Ovary (tissue), 9 donors: ENCODE data around the gene SOCS4. TPM values are rescaled to one million over a fixed set of nuclear protein-coding genes. Genes with fewer than 3 reads are reported as not detected.

Experiments
- DNase-seq, 5 donors: peaks; one replicate each; pipeline ENCODE4 v3.0.0-alpha.2; 2019 to 2020
- H3K27ac ChIP-seq, 2 donors: fragments of 200-600 bp; one replicate each; pipeline versions ENCODE4 v1.5.1 to v1.8.0; 2019 to 2022
- H3K27me3 ChIP-seq: fragments of 200-600 bp; one replicate; pipeline ENCODE4 v1.8.0; 2022
- H3K36me3 ChIP-seq: fragments of 200-600 bp; sonication (generic); one replicate; pipeline ENCODE4 v1.5.1; 2019
- H3K4me1 ChIP-seq: one replicate; pipeline ENCODE4 v1.8.1; 2013; ENCODE audit warnings: mild to moderate bottlenecking, moderate library complexity; ENCODE audit not compliant: insufficient read depth
- H3K4me3 ChIP-seq: fragments of 200-600 bp; sonication (generic); one replicate; pipeline ENCODE4 v1.5.1; 2017
- H3K9me3 ChIP-seq, 2 donors: fragments of 200-600 bp in 1 of 2; sonication (generic) in 1 of 2; one replicate each; pipeline versions ENCODE4 v1.5.1 to v1.8.1; 2013 to 2019; ENCODE audit warnings: mild to moderate bottlenecking in 1 of 2, moderate library complexity in 1 of 2
- EP300 ChIP-seq: sonication (generic); formaldehyde crosslinking; IDR thresholded peaks from one replicate; pipeline ENCODE4 v1.6.1; 2017; ENCODE audit warnings: antibody characterized with exemption
- POLR2A ChIP-seq: fragments of 450-650 bp; IDR thresholded peaks from one replicate; pipeline ENCODE4 v1.6.1; 2017; ENCODE audit warnings: antibody characterized with exemption, mild to moderate bottlenecking, moderate library complexity
- WGBS, 3 donors: extraction: QIAGEN DNeasy Blood & Tissue Kit in 1 of 3; methylation state at CpG; one replicate each; pipeline versions ENCODE4 v1.1.5 to v1.1.7; 2013 to 2017; 5-methylcytosine and 5-hydroxymethylcytosine counted together
- intact Hi-C, 4 donors: fragments of 100-400 bp; cut with DNase I; formaldehyde crosslinking; loops; one replicate each; pipeline versions ENCODE4 v1.11.0 to v1.15.1; 2022 to 2023
- polyA plus RNA-seq, 2 donors: library from polyadenylated mRNA; stranded (reverse); fragments of 200-250 nt in 1 of 2; fragments of 350-450 nt in 1 of 2; fragmentation: Illumina TruSeq in 1 of 2; extraction: RNeasy Lipid Tissue Mini Kit (QIAGEN cat#74804) in 1 of 2; gene quantifications; one replicate each; pipeline ENCODE4 v1.2.3, GENCODE V29; 2013 to 2014
- total RNA-seq, 7 donors: library from RNA; depleted of rRNA in 2 of 7; stranded (reverse); fragments of >200 nt in 2 of 7; fragmentation: NEBNext Ultra II Directional in 3 of 7; extraction: Animal tissue kit (Norgen Biotek cat#: 25700) in 3 of 7; gene quantifications; one replicate each; pipeline versions ENCODE4 v1.1.0 to v1.2.4, GENCODE V29; 2016 to 2023
- TF ChIP-seq, protein P1 (sequence below), 3 donors: fragments of 450-650 bp in 2 of 3; fragments of 200-600 bp in 1 of 3; IDR thresholded peaks; one replicate each; pipeline versions ENCODE4 v1.5.1 to v1.8.0; 2016 to 2022; ENCODE audit warnings: antibody characterized with exemption in 3 of 3, mild to moderate bottlenecking in 1 of 3
- donor health status: DM: no; HTN: no; CAD: no; lungs with moderate emphysema.
- donor health status: DM: no; HTN: no; CAD: no.
- donor health status: Bipolar disorder and iron deficiency.
- donor health status: DM: yes; HTN: yes; CAD: no.
- donor health status: DM: no; HTN: no; CAD: no.
- donor health status: DM: yes; HTN: yes; CAD: no.

The SOCS4 gene
- total and polyA plus RNA-seq, 9 donors, result 3.5 to 31.1 (median 14.9) TPM

DNA sequence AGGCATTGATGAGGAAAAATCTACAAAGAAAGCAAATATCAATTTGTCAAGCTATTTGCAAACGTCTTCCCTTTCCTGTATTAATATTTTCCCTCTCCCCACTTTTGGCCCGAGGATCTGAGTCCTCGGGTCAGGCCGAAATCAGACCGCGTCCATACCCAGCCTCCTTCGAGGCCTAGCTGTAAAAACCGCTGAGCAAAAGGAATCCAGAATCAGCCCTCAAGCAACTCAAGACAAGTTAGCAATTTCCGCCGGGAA is 24.1 kb downstream of the SOCS4 start:
- Histone ChIP-seq H3K27ac (peak overlapping the region; percentile 29 to 97), H3K27me3 (no peaks in the 10 kb centered on the region), H3K36me3 (no peaks in the 10 kb centered on the region), H3K4me3 (peak overlapping the region; percentile 86), H3K4me1 (peaks cover 6% of the 10 kb centered on the region), H3K9me3 (no peaks in the 10 kb centered on the region)
- no peak for TF ChIP-seq EP300
- no peak for TF ChIP-seq POLR2A
- TF ChIP-seq, protein P1, sequence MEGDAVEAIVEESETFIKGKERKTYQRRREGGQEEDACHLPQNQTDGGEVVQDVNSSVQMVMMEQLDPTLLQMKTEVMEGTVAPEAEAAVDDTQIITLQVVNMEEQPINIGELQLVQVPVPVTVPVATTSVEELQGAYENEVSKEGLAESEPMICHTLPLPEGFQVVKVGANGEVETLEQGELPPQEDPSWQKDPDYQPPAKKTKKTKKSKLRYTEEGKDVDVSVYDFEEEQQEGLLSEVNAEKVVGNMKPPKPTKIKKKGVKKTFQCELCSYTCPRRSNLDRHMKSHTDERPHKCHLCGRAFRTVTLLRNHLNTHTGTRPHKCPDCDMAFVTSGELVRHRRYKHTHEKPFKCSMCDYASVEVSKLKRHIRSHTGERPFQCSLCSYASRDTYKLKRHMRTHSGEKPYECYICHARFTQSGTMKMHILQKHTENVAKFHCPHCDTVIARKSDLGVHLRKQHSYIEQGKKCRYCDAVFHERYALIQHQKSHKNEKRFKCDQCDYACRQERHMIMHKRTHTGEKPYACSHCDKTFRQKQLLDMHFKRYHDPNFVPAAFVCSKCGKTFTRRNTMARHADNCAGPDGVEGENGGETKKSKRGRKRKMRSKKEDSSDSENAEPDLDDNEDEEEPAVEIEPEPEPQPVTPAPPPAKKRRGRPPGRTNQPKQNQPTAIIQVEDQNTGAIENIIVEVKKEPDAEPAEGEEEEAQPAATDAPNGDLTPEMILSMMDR (IDR thresholded peaks at IDR 0.05), result no peak
- intact Hi-C loops, result loop anchor here in 1 of 4 donors (5.0 kb wide), 2 partner anchors 41 to 484 kb away; partner anchors contain the start of gene SAMD4A
- WGBS, 3 donors, result 0 to 1% (median 0%) methylated on average over 10 of the region's 10 CpGs
- no peak for DNase-seq

DNA sequence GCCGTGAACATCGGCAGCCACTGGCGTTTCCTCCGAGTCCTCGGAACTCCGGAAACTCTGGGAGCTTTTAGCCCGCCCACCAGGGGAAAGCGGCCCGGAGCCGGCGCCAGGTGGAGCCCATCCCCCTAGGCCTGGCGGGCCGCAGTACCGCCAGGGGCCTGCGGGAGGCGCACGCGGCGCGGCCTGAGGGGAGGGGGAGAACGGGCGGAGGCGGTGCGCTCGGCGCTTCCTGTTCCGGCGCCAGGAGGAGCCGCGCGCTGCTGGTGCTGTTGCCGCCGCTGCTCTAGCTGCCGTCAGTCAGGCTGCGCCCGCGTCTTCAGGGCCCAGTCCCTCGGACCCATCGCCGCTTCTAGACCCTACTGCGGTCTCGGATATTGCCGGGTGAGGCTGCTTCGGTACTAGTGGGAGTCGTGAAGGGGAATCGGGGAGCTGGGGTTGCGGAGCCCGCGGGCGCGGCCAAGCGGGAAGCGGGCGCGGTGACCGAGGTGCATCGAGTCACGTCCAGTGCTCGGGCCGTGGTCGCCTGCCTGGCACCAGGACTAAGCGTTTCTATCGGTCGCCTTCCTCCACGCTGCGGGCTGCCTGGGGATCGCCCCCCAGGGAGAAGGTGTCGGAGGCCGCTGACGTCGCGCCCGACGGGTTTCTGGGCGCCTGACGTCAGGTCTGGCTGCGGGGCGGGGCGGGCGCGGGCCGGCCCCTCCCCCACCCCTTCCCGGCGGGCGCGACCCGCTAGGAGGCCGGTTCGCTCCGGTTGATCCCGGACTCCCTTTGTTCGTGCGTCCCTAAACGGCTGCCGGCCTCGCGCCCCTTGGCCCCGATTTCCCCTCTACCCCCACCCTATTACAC is 24.6 kb downstream of the SOCS4 start, which contains the start of gene MAPK1IP1L:
TSS of gene MAPK1IP1L (plus strand) at position 225 of the 846 bp plus-strand sequence. CDS start 10,037 bp downstream, outside the sequence.
- intact Hi-C loops, result loop anchor here in 1 of 4 donors (5.0 kb wide), 2 partner anchors 41 to 484 kb away; partner anchors contain the start of gene SAMD4A
- peak within 1 kb of the TSS; percentile 97 to 99 for H3K27ac ChIP-seq
- H3K36me3 ChIP-seq, result no peaks in the 10 kb centered on the region
- peaks cover 6% of the 10 kb centered on the region for H3K4me1 ChIP-seq
- peak within 1 kb of the TSS; percentile 86 for H3K4me3 ChIP-seq
- peak; percentile 90 to 97 (median 94) for DNase-seq
- no peaks in the 10 kb centered on the region for H3K27me3 ChIP-seq
- TF ChIP-seq EP300 (peak; percentile 23), POLR2A (peak; percentile 100)
- TF ChIP-seq, protein P1 (IDR thresholded peaks at IDR 0.05), result peak; percentile 100
- no peaks in the 10 kb centered on the region for H3K9me3 ChIP-seq
- 0 to 1% (median 0%) methylated on average over 74 to 98 of the region's 98 CpGs for WGBS, 3 donors

DNA sequence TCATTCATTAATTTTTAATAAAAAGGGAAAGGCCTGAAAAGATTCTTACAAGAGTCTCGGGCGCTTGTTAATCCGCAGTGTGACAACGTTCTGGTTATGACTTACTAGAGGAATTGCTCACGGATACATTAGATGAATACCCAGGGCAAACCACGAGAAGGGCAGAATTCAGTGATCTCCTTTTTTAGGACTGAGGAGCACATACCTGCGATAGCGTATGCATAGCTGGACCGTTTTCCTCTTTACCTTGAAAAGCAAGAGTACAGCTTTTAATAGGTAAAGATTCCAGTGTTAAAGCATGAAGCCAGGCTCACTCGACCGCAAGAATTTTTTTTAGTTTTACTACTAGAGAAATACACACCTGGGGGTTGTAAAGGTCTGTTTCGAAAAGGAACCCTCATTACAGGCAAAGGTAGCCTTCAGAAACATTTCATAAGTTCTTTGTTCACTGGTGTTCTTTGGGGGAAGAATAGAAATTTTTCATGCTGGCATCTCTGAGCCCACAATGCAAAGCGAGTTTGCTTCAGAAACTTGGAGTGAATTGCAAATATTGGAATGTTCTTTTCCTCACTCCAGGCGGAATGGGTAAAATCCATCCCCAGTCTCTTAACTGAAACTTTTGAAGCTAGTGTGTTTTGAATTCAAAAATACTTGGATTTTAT is 25.4 kb downstream of the SOCS4 start:
- Histone ChIP-seq H3K27me3 (no peaks in the 10 kb centered on the region), H3K4me1 (peaks cover 6% of the 10 kb centered on the region), H3K36me3 (no peaks in the 10 kb centered on the region), H3K9me3 (no peaks in the 10 kb centered on the region), H3K4me3 (peak overlapping the region; percentile 86), H3K27ac (peak overlapping the region; percentile 97 to 99)
- TF ChIP-seq POLR2A (no peak), EP300 (no peak)
- TF ChIP-seq, protein P1 (IDR thresholded peaks at IDR 0.05), result no peak
- WGBS, 3 donors, result 2 to 4% (median 3%) methylated on average over 14 of the region's 14 CpGs
- DNase-seq, result no peak
- intact Hi-C loops, result loop anchor here in 1 of 4 donors (5.0 kb wide), 2 partner anchors 40 to 485 kb away; partner anchors contain the start of gene SAMD4A

DNA sequence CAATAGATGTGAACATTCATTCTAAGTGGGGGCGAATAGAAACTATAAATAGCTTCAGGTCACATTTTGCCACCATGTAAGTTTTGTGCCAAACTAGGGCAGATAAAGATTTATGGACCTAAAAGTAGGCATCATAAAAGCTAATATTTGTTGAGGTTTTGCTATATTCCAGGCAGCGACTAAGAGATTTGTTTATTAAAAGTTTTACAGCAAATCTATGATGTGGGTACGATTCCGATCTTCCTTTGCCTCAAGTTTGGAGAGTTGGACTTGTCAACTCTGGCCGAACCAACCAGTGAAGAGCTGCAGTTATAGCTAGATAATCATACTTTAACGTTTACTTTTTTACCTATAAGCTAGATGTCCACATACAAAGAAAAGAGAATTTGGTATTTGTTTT is 26.0 kb downstream of the SOCS4 start:
- no peaks in the 10 kb centered on the region for H3K36me3 ChIP-seq
- H3K4me1 ChIP-seq, result peaks cover 6% of the 10 kb centered on the region
- TF ChIP-seq POLR2A, result no peak
- TF ChIP-seq EP300, result no peak
- TF ChIP-seq, protein P1 (IDR thresholded peaks at IDR 0.05), result no peak
- H3K9me3 ChIP-seq, result no peaks in the 10 kb centered on the region
- intact Hi-C loops, result loop anchor here in 1 of 4 donors (5.0 kb wide), 2 partner anchors 39 to 486 kb away; partner anchors contain the start of gene SAMD4A
- 66 to 75% (median 73%) methylated on average over 6 of the region's 6 CpGs for WGBS, 3 donors
- H3K4me3 ChIP-seq, result no peak overlapping the region
- H3K27ac ChIP-seq, result peak overlapping the region in 1 of 2 donors; percentile 97
- no peak for DNase-seq
- no peaks in the 10 kb centered on the region for H3K27me3 ChIP-seq
